Measurements from ENCODE around the gene TRMT13.

GRCh38 chr1:100122177-100122576 is 10.8 kb upstream of the TRMT13 start:
- TF ChIP-seq SP1 (CRISPR knock-in tag; conservative IDR thresholded peaks at IDR 0.05) (no peak), MAX (CRISPR knock-in tag; IDR thresholded peaks at IDR 0.05) (no peak), CTCF (IDR thresholded peaks at IDR 0.05) (no peak), ZNF263 (CRISPR knock-in tag; IDR thresholded peaks at IDR 0.05; ENCODE audit: low read depth) (no peak), NFE2L1 (CRISPR knock-in tag; IDR thresholded peaks at IDR 0.05) (no peak), ATF1 (CRISPR knock-in tag; IDR thresholded peaks at IDR 0.05) (no peak), USF2 (CRISPR knock-in tag; IDR thresholded peaks at IDR 0.05) (no peak), ESRRA (CRISPR knock-in tag; IDR thresholded peaks at IDR 0.05; ENCODE audit: borderline replicate concordance) (no peak), MXD4 (CRISPR knock-in tag; IDR thresholded peaks at IDR 0.05; ENCODE audit: borderline replicate concordance) (no peak), CREM (CRISPR knock-in tag; IDR thresholded peaks at IDR 0.05) (no peak), TEAD4 (CRISPR knock-in tag; IDR thresholded peaks at IDR 0.05) (no peak)

Data from WTC11 (cell line).